Activated naive CD4-positive, alpha-beta T cell treated with anti-CD3 and anti-CD28 coated beads, Interleukin-2, amount 50 U/mL, for 72 hours (primary cell): ENCODE results near the gene C2. TPM values are rescaled to one million over a fixed set of nuclear protein-coding genes. Genes with fewer than 3 reads are reported as not detected.
"Not testable (repeated sequence)": the region's sequence is repeated elsewhere in the genome, so short reads cannot be mapped to it uniquely, and the experiment has no call there.

Experiments used
- ATAC-seq, 2 donors: fragments of 150-1000 bp; cut with Tn5 transposase; 2 replicates each; pipeline ENCODE4 v1.10.0; 2021; ENCODE audit warnings: mild to moderate bottlenecking in 2 of 2, moderate library complexity in 2 of 2
- DNase-seq, 2 donors: peaks; one replicate each; pipeline ENCODE4 v3.0.0; 2021 to 2022; ENCODE audit warnings: low spot score in 2 of 2
- H3K27ac Mint-ChIP-seq, 2 donors: one replicate each; pipeline ENCODE4 v1.8.0; 2022; ENCODE audit warnings: mild to moderate bottlenecking in 2 of 2, mixed read lengths in 2 of 2
- H3K36me3 Mint-ChIP-seq, 2 donors: one replicate each; pipeline ENCODE4 v1.8.0; 2022; ENCODE audit warnings: mixed read lengths in 2 of 2
- H3K9me3 Mint-ChIP-seq, 2 donors: one replicate each; pipeline ENCODE4 v1.8.0; 2022; ENCODE audit warnings: mixed read lengths in 2 of 2
- total RNA-seq, 2 donors: library from RNA; stranded (reverse); gene quantifications; one replicate each; pipeline ENCODE4 v1.2.3, GENCODE V29; 2022

C2 gene
- total RNA-seq, 2 donors from 2014 or later = 0.53 to 5.2 TPM

DNA sequence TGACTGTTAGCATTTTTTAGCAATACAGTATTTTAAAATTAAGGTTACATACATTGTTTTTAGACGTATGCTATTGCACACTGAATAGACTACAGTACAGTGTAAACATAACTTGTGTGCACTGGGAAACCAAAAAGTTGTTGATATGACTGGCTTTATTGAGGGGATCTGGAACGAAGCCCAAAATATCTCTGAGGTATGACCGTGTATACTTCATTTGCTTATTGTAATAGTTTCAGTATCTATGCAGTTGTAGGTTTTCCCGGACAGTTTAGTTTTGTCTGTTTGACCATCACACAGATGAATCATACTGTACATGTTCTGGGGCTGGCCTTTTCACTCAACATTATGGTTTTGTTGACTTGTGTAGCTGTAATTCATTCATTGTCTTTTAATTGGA is 18.7 kb upstream of the C2 start:
- Mint-ChIP-seq H3K27ac (no peak overlapping the region), H3K36me3 (no peaks in the 10 kb centered on the region), H3K9me3 (no peaks in the 10 kb centered on the region)
- ATAC-seq (peak; percentile 55 to 80), DNase-seq (no peak)

DNA sequence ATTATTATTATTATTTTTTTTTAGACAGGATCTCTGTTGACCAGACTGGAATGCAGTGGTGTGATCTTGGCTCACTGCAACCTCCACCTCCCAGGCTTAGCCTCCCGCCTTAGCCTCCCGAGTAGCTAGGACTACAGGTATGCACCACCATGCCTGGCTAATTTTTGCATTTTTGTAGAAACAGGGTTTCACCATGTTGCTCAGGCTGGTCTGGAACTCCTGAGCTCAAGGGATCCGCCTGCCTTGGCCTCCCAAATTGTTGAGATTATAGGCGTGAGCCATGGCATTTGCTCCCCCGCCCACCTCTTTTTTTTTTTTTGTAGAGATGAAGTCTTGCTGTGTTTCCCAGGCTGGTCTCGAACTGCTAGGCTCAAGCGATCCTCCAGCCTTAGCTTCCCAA is 18.2 kb upstream of the C2 start:
- not testable (repeated sequence) for DNase-seq, H3K9me3 Mint-ChIP-seq, H3K36me3 Mint-ChIP-seq, ATAC-seq
- H3K27ac Mint-ChIP-seq = peak overlapping the region in 1 of 2 donors; percentile 72

DNA sequence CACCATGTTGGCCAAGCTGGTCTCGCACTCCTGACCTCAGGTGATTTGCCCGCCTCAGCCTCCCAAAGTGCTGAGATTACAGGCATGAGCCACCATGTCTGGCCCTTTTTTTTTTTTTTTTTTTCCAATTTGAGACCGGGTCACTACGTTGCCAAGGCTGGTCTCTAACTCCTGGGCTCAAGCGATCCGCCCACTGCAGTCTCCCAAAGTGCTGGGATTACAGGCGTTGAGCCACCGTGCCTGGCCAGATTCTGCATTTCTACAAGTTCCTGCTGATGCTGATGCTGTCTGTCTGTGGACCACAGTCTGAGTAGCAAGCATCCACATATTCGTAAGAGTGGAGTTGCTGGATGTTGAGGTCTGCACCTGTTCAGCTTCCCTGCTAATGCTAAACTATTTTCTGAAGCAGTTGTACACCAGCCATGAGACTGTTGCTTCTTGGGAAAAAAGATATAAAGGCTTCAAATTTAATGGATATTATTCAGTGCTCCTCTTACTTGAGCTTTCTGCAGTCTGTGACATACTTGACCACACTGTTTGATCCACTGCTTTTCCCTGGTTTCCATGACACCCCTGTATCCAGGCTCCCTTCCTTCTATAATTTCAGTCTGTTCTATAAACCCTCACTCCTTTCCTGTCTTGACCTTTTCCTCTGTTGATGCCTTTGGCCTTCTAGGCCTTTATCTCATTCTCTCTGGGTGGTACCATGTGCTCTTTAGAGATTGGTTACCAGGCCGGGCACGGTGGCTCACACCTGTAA is 15.5 kb upstream of the C2 start:
- no peaks in the 10 kb centered on the region for H3K9me3 Mint-ChIP-seq
- H3K27ac Mint-ChIP-seq = no peak overlapping the region
- ATAC-seq (no peak), DNase-seq (no peak)
- H3K36me3 Mint-ChIP-seq = no peaks in the 10 kb centered on the region

DNA sequence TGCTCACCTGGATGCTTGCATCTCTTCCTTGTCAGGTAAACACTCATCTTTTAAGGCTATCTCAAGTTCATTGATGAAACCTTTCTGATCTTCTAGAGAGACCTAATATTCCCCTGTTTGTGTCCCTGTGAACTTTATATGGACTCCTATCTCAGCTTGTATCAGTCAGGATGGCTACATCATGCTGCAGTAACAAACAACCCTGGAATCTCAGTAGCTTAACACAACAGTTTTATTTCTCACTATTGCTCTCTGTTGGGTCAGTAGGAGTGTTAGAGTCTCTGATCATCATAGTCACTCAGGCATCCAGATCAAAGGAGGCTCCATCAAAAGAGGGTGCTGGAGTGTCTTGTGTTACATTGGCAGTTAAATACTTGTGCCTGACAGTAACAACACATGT is 12.2 kb upstream of the C2 start:
- Mint-ChIP-seq H3K36me3 (no peaks in the 10 kb centered on the region), H3K27ac (no peak overlapping the region), H3K9me3 (no peaks in the 10 kb centered on the region)
- ATAC-seq (no peak), DNase-seq (no peak)

DNA sequence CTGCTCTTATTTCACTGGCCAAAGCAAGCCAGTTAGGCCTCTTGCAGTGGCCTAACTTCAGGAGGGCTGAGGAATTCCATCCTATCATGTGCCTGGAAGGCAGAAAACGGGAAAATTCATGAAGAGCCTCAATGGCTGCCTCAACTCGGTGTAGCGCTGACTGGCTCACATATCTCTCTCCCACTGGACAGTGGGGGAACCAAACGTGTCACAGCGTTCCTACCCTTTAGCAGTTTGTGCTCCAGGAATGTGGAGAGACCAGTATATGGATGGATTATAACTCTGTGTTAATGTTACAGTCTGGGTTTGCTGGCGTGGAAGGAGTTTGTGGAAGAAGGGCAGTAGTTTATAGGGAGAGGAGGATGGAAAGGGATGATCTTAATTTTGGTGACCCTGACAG is 11.8 kb upstream of the C2 start:
- Mint-ChIP-seq H3K27ac (no peak overlapping the region), H3K9me3 (no peaks in the 10 kb centered on the region), H3K36me3 (no peaks in the 10 kb centered on the region)
- ATAC-seq (no peak), DNase-seq (no peak)

DNA sequence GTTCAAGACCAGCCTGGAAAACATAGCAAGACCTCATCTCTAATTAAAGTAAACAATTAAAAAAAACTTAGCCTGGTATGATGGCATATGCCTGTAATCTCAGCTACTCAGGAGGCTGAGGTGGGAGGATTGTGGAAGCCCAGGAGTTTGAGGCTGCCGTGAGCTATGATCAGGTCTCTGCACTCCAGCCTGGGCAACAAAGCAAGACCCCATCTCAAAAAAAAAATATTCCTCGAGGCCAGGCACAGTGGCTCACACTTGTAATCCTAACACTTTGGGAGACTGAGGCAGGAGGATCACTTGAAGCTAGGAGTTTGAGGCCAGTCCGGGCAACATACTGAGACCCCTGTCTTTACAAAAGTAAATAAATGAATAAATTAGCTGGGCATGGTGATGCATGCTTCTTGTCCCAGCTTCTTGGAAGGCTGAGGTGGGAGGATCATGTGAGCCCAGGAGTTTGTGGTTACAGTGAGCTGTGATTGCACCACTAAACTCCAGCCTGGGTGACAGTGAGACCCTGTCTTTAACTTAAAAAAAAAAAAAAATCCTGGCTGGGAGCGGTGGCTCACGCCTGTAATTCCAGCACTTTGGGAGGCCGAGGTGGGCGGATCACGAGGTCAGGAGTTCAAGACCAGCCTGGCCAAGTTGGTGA is 9.3 kb upstream of the C2 start:
- no peak for DNase-seq
- H3K36me3 Mint-ChIP-seq = no peaks in the 10 kb centered on the region
- ATAC-seq = no peak
- H3K9me3 Mint-ChIP-seq = no peaks in the 10 kb centered on the region
- H3K27ac Mint-ChIP-seq = no peak overlapping the region

DNA sequence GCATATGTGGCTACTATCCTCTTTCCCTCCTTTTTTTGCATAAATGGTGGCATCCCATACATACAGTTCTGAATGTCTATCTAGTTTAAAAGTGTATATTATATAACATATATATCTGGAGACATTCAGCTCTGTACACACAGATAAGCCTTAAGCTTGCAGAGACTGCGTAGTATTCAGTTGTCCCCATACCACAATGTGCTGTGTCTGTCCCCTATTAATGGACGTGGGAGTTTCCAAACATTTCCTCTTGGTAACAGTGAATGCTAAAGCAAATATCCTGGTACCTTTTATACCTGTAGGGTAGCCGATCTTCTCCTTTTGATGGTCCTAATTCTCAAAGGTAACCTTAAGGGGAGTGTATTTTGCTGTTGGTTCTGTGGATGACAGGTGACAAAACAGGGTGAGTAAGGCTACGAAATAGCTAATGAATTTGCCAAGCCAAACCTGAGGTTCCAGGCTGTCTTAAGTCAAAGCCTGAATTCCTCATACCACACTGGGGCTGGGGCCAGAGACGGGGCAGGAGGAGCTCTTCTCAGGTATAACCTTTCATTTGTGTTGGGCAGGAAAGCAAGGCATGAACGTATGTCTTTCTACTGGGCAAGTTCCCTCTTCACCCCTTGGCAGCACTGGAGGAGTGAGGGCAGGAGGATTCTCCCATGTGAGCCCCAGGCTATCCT is 7.8 kb upstream of the C2 start:
- no peak for ATAC-seq
- DNase-seq = no peak
- Mint-ChIP-seq H3K27ac (no peak overlapping the region), H3K9me3 (no peaks in the 10 kb centered on the region), H3K36me3 (no peaks in the 10 kb centered on the region)

DNA sequence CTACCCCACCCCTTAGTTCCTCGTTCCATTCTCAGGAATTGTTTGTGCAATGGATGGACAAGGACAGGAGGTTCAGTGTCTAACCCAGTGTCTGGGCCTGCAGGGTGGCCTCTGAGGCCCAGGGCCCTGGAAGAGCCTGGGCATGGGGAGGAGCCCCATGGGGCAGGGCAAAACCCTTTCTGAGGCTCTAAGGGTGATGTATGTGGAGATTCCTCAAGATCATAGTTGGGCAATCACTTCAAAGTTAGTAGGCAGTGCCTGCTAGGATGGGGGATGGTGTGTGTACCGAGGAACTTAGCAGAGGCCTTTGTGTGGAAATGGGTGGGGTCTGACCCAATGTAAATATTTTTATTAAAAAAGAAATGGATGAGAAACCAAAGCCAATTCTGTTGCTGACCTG is 6.7 kb upstream of the C2 start:
- DNase-seq = no peak
- H3K36me3 Mint-ChIP-seq = no peaks in the 10 kb centered on the region
- no peak overlapping the region for H3K27ac Mint-ChIP-seq
- H3K9me3 Mint-ChIP-seq = no peaks in the 10 kb centered on the region
- no peak for ATAC-seq

DNA sequence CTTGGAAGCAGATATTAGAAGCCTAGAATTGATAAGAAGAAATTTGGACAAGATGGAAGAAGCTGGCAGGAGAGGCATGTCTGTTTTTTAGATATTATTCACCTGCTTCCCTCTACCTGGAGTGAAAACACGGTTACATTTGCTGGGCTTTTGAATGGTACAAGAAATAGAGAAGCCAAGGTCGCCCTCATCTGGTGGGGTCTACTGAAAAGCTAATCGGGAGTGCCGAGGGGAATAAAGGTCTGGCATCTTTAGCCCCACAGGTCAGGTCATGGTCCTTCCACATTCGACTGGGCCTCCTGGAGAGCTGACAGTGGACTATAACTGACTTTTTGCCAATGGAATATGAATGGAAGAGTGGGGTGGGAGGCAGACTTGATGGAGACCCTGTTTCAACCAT is 4.6 kb upstream of the C2 start:
- H3K27ac Mint-ChIP-seq = no peak overlapping the region
- H3K9me3 Mint-ChIP-seq = no peaks in the 10 kb centered on the region
- ATAC-seq = peak in 1 of 2 donors; percentile 60
- no peaks in the 10 kb centered on the region for H3K36me3 Mint-ChIP-seq
- DNase-seq = peak in 1 of 2 donors; percentile 32

DNA sequence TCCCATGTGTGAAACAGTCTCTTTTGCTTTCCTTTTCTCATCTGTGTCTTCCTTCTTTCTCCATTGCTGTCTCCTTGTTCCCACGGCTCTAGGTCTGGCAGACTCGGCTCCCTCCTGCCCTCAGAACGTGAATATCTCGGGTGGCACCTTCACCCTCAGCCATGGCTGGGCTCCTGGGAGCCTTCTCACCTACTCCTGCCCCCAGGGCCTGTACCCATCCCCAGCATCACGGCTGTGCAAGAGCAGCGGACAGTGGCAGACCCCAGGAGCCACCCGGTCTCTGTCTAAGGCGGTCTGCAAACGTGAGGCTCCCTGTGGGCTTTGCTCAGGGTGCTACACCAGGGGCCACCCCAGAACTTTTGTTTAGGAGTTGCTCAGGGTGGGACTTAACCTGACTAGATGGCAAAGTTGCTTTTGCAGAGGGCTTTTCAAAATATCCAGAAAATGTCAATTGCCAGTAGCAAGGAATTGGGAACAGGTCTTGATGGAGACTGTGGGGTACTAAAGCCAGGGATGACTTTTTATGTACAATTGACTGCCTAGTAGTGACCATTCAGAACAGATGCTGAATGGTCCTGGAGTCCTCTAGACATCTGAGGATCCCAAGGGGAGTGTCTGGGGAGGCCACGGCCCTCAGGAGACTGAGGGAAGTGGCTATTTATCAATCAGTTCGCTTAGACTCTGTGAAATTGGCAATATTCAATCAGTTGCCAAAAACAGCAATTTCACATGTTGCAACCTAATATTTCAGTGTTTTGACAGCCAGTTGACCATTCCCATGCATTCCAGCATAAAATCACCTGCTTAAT is 550 bp downstream of the C2 start:
- DNase-seq (no peak), ATAC-seq (no peak)
- H3K9me3 Mint-ChIP-seq = no peaks in the 10 kb centered on the region

DNA sequence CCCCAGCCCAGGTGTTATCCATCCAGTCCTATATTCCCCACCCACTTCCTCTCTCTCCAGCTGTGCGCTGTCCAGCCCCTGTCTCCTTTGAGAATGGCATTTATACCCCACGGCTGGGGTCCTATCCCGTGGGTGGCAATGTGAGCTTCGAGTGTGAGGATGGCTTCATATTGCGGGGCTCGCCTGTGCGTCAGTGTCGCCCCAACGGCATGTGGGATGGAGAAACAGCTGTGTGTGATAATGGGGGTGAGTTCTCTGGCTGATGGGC is 1.1 kb downstream of the C2 start:
- Mint-ChIP-seq H3K36me3 (no peaks in the 10 kb centered on the region), H3K27ac (no peak overlapping the region), H3K9me3 (no peaks in the 10 kb centered on the region)
- no peak for ATAC-seq
- no peak for DNase-seq

More for the DNA sequence above, 550 bp downstream of the C2 start:
- Mint-ChIP-seq H3K36me3 (no peaks in the 10 kb centered on the region), H3K27ac (no peak overlapping the region)

DNA sequence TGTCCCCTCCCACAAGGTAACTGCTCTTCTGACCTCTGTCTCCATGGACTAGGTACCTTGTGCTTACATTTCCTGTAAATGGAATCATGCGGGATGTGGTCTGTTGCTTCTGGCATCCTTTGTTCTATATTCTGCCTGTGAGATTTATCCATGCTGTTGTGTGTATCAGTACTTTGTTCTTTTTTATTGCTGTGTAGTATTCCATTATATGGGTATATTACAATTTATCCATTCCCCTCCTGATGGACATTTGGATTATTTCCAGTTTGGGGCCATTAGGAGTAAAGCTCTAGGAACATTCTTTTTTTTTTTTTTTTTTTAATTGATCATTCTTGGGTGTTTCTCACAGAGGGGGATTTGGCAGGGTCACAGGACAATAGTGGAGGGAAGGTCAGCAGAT is 3.4 kb downstream of the C2 start:
- H3K9me3 Mint-ChIP-seq = no peaks in the 10 kb centered on the region
- ATAC-seq (no peak), DNase-seq (no peak)
- H3K36me3 Mint-ChIP-seq = no peaks in the 10 kb centered on the region
- H3K27ac Mint-ChIP-seq = no peak overlapping the region

DNA sequence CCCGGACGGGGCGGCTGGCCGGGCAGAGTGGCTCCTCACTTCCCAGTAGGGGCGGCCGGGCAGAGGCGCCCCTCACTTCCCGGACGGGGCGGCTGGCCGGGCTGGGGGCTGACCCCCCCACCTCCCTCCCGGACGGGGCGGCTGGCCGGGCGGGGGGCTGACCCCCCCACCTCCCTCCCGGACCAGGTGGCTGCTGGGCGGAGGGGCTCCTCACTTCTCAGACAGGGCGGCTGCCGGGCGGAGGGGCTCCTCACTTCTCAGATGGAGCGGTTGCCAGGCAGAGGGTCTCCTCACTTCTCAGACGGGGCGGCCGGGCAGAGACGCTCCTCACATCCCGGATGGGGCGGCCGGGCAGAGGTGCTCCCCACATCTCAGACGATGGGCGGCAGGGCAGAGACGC is 4.6 kb downstream of the C2 start:
- ATAC-seq, H3K27ac Mint-ChIP-seq, DNase-seq, H3K36me3 Mint-ChIP-seq, H3K9me3 Mint-ChIP-seq: not testable (repeated sequence)

DNA sequence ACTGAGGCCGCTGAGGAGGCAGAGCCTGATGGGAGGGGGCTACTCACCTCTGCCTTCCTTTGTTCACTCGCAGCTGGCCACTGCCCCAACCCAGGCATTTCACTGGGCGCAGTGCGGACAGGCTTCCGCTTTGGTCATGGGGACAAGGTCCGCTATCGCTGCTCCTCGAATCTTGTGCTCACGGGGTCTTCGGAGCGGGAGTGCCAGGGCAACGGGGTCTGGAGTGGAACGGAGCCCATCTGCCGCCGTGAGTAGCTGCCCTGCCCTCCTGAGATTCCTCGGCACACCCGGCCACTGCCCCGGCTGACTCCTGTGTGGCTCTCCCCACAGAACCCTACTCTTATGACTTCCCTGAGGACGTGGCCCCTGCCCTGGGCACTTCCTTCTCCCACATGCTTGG is 6.0 kb downstream of the C2 start:
- Mint-ChIP-seq H3K9me3 (no peaks in the 10 kb centered on the region), H3K36me3 (no peaks in the 10 kb centered on the region), H3K27ac (no peak overlapping the region)
- ATAC-seq (no peak), DNase-seq (no peak)

DNA sequence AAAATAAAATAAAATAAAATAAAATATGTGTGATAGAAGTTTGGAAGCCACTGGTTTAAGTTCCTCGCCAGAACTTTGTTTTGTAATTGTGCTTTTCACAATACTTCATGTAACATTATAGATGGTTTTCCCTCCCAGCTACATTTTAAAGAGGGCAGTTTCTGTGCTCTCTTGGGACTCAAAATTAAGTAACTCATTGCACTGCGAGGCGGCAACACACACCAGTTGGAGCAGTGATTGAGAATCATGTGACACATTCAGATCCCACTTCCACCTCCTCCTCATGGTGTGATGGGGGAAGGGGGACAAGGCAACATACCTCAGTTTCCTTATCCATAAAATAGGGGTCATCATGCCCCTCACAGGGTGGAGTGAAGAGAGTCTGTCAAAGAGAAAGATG is 7.5 kb downstream of the C2 start:
- ATAC-seq (no peak), DNase-seq (no peak)
- Mint-ChIP-seq H3K27ac (no peak overlapping the region), H3K9me3 (no peaks in the 10 kb centered on the region), H3K36me3 (no peaks in the 10 kb centered on the region)

DNA sequence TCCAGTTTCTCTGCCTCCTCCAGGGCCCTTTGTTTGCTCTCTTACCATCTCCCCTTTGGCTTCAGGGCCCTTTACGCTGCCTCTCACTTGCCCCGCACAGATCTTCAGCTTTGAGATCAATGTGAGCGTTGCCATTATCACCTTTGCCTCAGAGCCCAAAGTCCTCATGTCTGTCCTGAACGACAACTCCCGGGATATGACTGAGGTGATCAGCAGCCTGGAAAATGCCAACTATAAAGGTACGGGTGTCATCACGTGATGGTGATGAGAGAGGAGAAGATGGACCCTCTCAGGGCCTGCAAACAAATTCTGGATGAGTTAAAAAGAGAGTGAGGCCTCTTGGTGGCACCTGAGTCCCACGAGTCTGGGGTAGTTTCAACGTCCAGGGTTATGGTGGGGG is 8.3 kb downstream of the C2 start:
- Mint-ChIP-seq H3K27ac (no peak overlapping the region), H3K9me3 (no peaks in the 10 kb centered on the region), H3K36me3 (no peaks in the 10 kb centered on the region)
- no peak for DNase-seq
- no peak for ATAC-seq

DNA sequence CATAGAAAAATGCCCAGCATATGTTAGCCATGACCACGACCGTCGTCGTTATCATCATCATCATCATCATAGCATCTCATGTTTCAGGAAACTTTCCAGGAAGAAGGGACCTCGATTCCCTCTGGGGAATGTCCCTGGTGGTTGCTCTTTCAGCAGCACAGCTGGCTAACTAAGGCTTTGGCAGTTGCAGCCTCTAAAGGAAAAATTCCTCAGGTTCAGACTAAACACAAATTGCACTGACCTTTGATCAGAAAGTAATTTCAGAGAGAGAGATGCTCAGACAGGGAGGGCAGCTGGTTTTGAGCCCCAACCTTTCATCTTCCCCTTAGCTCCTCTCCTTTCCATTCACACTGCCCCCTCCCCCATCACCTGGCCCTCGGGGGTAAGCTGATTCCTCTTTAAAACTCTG is 12.7 kb downstream of the C2 start:
- no peaks in the 10 kb centered on the region for H3K36me3 Mint-ChIP-seq

More for the DNA sequence above, 12.7 kb downstream of the C2 start:
- DNase-seq (no peak), ATAC-seq (peak in 1 of 2 donors; percentile 48)
- Mint-ChIP-seq H3K27ac (peak overlapping the region in 1 of 2 donors; percentile 85), H3K9me3 (no peaks in the 10 kb centered on the region)
